ENCODE data around the gene GSX1. TPM values are rescaled to one million over a fixed set of nuclear protein-coding genes. Genes with fewer than 3 reads are reported as not detected.
"Not testable (repeated sequence)": the region's sequence is repeated elsewhere in the genome, so short reads cannot be mapped to it uniquely, and the experiment has no call there.

The GSX1 gene
- total RNA-seq, 1 experiment from 2014 or later: not detected

DNA sequence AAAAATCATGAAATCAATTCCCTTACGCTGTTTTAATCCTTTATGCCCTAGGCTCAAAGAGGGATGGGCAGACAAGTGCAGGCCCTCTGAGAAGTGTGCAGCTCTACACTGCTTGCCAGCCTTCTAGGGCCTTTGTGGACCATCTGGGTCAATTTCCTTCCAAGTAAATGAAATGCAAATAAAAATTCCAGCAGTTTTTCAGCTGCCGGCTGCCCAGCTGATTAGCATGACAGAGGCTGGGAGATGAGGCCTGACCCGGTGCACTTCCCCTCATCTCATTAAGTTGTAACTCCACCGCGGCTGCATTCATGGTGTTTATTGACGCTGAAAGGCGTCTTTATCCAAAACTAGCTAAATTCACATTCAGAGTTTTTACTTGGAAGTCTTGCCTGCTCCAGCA is 47.5 kb upstream of the GSX1 start (continued):
- TF ChIP-seq ZBTB33 (IDR thresholded peaks at IDR 0.05; ENCODE audit: extremely low read depth, insufficient replicate concordance, low read length): no peak

DNA sequence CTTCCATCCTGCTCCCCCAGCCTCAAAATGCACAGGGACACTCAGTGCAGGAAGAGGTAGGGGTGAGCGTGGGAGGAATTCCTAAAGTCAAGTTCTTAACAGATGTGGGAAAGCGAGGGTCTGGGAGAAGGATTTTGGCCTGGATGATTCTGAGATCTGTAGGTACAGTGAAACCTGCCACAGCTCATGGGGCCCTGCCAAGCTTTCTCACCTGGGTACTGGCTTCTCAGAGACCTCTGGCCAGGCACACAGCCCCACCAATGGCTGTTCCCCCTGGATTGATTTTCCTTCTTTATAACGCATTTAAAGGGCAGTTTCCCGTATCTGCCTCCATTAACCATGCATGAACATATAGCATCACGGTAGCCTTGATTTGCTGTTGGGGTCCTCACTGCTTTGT is 47.0 kb upstream of the GSX1 start:
- no peaks in the 10 kb centered on the region for H3K4me1 ChIP-seq (ENCODE audit: control insufficient read depth in 1 of 2, insufficient read depth in 2 of 2, low read length in 2 of 2)
- CTCF ChIA-PET: no interaction called here
- H4K20me1 ChIP-seq (ENCODE audit: insufficient read depth): no peaks in the 10 kb centered on the region
- H3K4me2 ChIP-seq (ENCODE audit: low read length): no peak overlapping the region
- H3K9me2 ChIP-seq (ENCODE audit: insufficient read depth): no peaks in the 10 kb centered on the region
- H3K4me3 ChIP-seq (replicated peaks in 1 of 2; ENCODE audit: low read depth in 1 of 2, low read length in 2 of 2): no peak overlapping the region
- intact Hi-C loops (cut with micrococcal nuclease): no loop called here
- H3K9me3 ChIP-seq (ENCODE audit: control insufficient read depth in 1 of 2, insufficient read depth in 1 of 2, low read depth in 1 of 2, low read length in 2 of 2): no peaks in the 10 kb centered on the region
- no peak overlapping the region for H2AFZ ChIP-seq (ENCODE audit: low read depth, low read length, poor library complexity, severe bottlenecking)
- no peaks in the 10 kb centered on the region for H3K36me3 ChIP-seq (ENCODE audit: control insufficient read depth in 1 of 2, insufficient read depth in 2 of 2, low read length in 2 of 2)
- H3K79me2 ChIP-seq (ENCODE audit: insufficient read depth, low read length): no peaks in the 10 kb centered on the region
- DNase-seq (ENCODE audit: low read depth, low spot score): no peak
- TF ChIP-seq ZFX (IDR thresholded peaks at IDR 0.05) (no peak), ZBTB33 (IDR thresholded peaks at IDR 0.05; ENCODE audit: extremely low read depth, insufficient replicate concordance, low read length) (no peak), SIN3A (IDR thresholded peaks at IDR 0.05; ENCODE audit: low read depth) (no peak), MAX (IDR thresholded peaks at IDR 0.05) (no peak), RAD21 (IDR thresholded peaks at IDR 0.05; ENCODE audit: low read depth) (no peak), ZNF274 (IDR thresholded peaks at IDR 0.05; ENCODE audit: low read depth, low read length) (no peak), TCF7L2 (IDR thresholded peaks at IDR 0.05; ENCODE audit: borderline replicate concordance, extremely low read depth, insufficient read depth, insufficient read length) (no peak), ELF1 (IDR thresholded peaks at IDR 0.05; ENCODE audit: borderline replicate concordance, low read depth) (no peak), YY1 (IDR thresholded peaks at IDR 0.05; ENCODE audit: extremely low read depth, insufficient replicate concordance, low read depth, low read length) (no peak), SRF (IDR thresholded peaks at IDR 0.05; ENCODE audit: low read depth) (no peak), REST (IDR thresholded peaks at IDR 0.05; ENCODE audit: low read depth) (no peak)
- H3K27ac ChIP-seq (ENCODE audit: low read depth, low read length): no peak overlapping the region
- H3K9ac ChIP-seq (ENCODE audit: low read length): no peak overlapping the region
- RAD21 ChIA-PET (ENCODE audit: low non-redundant PET in 1 of 2, low total read pairs in 2 of 2, uncharacterized antibody in 2 of 2, unreplicated experiment in 2 of 2): no interaction called here
- POLR2A ChIA-PET: no interaction called here
- BruUV-seq (replicated peaks): no TSS peak
- no peak for ATAC-seq
- H3K27me3 ChIP-seq (ENCODE audit: insufficient read depth, low read length): no peaks in the 10 kb centered on the region

GRCh38 chr13:27748143-27748542 is 44.1 kb upstream of the GSX1 start:
- H3K4me1 ChIP-seq (ENCODE audit: control insufficient read depth in 1 of 2, insufficient read depth in 2 of 2, low read length in 2 of 2); DNase-seq (ENCODE audit: low read depth, low spot score); H2AFZ ChIP-seq (ENCODE audit: low read depth, low read length, poor library complexity, severe bottlenecking); H4K20me1 ChIP-seq (ENCODE audit: insufficient read depth); H3K27me3 ChIP-seq (ENCODE audit: insufficient read depth, low read length); H3K27ac ChIP-seq (ENCODE audit: low read depth, low read length); POLR2A ChIA-PET; ATAC-seq; RAD21 ChIA-PET (ENCODE audit: low non-redundant PET in 1 of 2, low total read pairs in 2 of 2, uncharacterized antibody in 2 of 2, unreplicated experiment in 2 of 2); BruUV-seq (replicated peaks); H3K9me2 ChIP-seq (ENCODE audit: insufficient read depth); H3K9ac ChIP-seq (ENCODE audit: low read length); intact Hi-C loops (cut with micrococcal nuclease); H3K4me3 ChIP-seq (replicated peaks in 1 of 2; ENCODE audit: low read depth in 1 of 2, low read length in 2 of 2); H3K36me3 ChIP-seq (ENCODE audit: control insufficient read depth in 1 of 2, insufficient read depth in 2 of 2, low read length in 2 of 2); H3K9me3 ChIP-seq (ENCODE audit: control insufficient read depth in 1 of 2, insufficient read depth in 1 of 2, low read depth in 1 of 2, low read length in 2 of 2); H3K4me2 ChIP-seq (ENCODE audit: low read length); H3K79me2 ChIP-seq (ENCODE audit: insufficient read depth, low read length): not testable (repeated sequence)
- CTCF ChIA-PET: interaction anchor here (1.5 kb wide), 1 partner anchor 78 kb away, joined by 5 read pairs; no protein-coding TSS in a partner anchor
